Brain microvascular endothelial cell (primary cell): Measurements from ENCODE around the gene AKT1S1.

Experiments
- DNase-seq: peaks from one replicate; pipeline ENCODE4 v3.0.0-alpha.2; 2020
- H3K27ac ChIP-seq: fragments of 250-450 bp; sonication (Bioruptor Pico); 2 replicates; pipeline ENCODE4 v1.5.1; 2020; ENCODE audit warnings: mild to moderate bottlenecking, moderate library complexity
- H3K27me3 ChIP-seq: fragments of 250-450 bp; sonication (Bioruptor Pico); replicated peaks from 2 replicates; pipeline ENCODE4 v1.5.1; 2020; ENCODE audit warnings: mild to moderate bottlenecking
- H3K36me3 ChIP-seq: fragments of 250-450 bp; sonication (Bioruptor Pico); replicated peaks from 2 replicates; pipeline ENCODE4 v1.5.1; 2020; ENCODE audit warnings: mild to moderate bottlenecking
- H3K4me3 ChIP-seq: 2 replicates; pipeline ENCODE4 v1.5.1; 2011; ENCODE audit warnings: low read depth, mild to moderate bottlenecking, control low read depth, low read length, moderate library complexity
- CTCF ChIP-seq: IDR thresholded peaks from 2 replicates; pipeline ENCODE4 v1.5.1; 2011; ENCODE audit warnings: low read depth, mild to moderate bottlenecking, moderate library complexity, low read length, control low read depth, inconsistent platforms; ENCODE audit errors: missing control alignments
- in situ Hi-C: cut with HindIII; loops from 2 replicates; pipeline ENCODE4 v1.10.0; 2017; ENCODE audit warnings: low sequenced_read_pairs, low pct_ligation_motif_present

Gene AKT1S1

GRCh38 chr19:49864890-49865289, 12.3 kb downstream of the AKT1S1 start:
- in situ Hi-C loops, result no loop called here
- no peaks in the 10 kb centered on the region for H3K27me3 ChIP-seq
- H3K27ac ChIP-seq, result no peak overlapping the region
- DNase-seq, result no peak
- H3K4me3 ChIP-seq, result no peak overlapping the region
- no peak for TF ChIP-seq CTCF
- peaks cover 41% of the 10 kb centered on the region for H3K36me3 ChIP-seq

GRCh38 chr19:49863935-49864320, 13.2 kb downstream of the AKT1S1 start:
- no peaks in the 10 kb centered on the region for H3K27me3 ChIP-seq
- DNase-seq, result no peak
- no peak for TF ChIP-seq CTCF
- H3K36me3 ChIP-seq, result peaks cover 48% of the 10 kb centered on the region
- H3K27ac ChIP-seq, result no peak overlapping the region
- in situ Hi-C loops, result no loop called here
- no peak overlapping the region for H3K4me3 ChIP-seq

GRCh38 chr19:49863254-49863934, 13.8 kb downstream of the AKT1S1 start:
- H3K27me3 ChIP-seq, result no peaks in the 10 kb centered on the region
- no peak overlapping the region for H3K4me3 ChIP-seq
- TF ChIP-seq CTCF, result no peak
- H3K36me3 ChIP-seq, result peaks cover 53% of the 10 kb centered on the region
- in situ Hi-C loops, result no loop called here
- H3K27ac ChIP-seq, result no peak overlapping the region
- no peak for DNase-seq

GRCh38 chr19:49862391-49863253, 14.5 kb downstream of the AKT1S1 start:
- Histone ChIP-seq H3K27me3 (no peaks in the 10 kb centered on the region), H3K36me3 (peaks cover 61% of the 10 kb centered on the region), H3K4me3 (no peak overlapping the region), H3K27ac (no peak overlapping the region)
- peak; percentile 64 for TF ChIP-seq CTCF
- no peak for DNase-seq
- in situ Hi-C loops, result no loop called here

- H3K4me3 ChIP-seq, result no peak overlapping the region
- H3K27ac ChIP-seq, result no peak overlapping the region
- in situ Hi-C loops, result no loop called here
- no peak for TF ChIP-seq CTCF
- H3K36me3 ChIP-seq, result peaks cover 69% of the 10 kb centered on the region
- no peaks in the 10 kb centered on the region for H3K27me3 ChIP-seq
- DNase-seq, result no peak
Observed at GRCh38 chr19:49861541-49862378, 15.4 kb downstream of the AKT1S1 start.
